ENCODE measurements around the gene GMPR2.

DNA sequence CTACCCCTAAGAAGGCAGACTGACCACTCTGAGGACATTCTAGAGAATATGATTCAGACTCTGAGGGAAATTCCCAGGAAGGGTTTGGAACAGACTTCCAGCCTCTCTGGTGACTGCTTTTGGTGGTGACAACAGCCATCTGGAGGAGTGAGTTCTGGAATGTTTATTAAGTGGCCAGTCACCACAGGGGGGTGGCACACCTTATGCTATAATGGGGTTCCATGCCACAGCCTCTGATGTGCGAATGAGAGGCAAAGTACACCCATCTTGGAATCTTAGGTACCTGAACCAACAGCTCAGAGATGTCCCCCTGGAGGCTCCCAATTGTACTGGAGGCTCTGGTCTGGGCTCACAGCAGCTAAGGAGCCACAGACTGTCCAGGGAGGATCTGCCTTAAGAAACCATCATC is 19.2 kb downstream of the GMPR2 start:
- TF ChIP-seq, protein P1, sequence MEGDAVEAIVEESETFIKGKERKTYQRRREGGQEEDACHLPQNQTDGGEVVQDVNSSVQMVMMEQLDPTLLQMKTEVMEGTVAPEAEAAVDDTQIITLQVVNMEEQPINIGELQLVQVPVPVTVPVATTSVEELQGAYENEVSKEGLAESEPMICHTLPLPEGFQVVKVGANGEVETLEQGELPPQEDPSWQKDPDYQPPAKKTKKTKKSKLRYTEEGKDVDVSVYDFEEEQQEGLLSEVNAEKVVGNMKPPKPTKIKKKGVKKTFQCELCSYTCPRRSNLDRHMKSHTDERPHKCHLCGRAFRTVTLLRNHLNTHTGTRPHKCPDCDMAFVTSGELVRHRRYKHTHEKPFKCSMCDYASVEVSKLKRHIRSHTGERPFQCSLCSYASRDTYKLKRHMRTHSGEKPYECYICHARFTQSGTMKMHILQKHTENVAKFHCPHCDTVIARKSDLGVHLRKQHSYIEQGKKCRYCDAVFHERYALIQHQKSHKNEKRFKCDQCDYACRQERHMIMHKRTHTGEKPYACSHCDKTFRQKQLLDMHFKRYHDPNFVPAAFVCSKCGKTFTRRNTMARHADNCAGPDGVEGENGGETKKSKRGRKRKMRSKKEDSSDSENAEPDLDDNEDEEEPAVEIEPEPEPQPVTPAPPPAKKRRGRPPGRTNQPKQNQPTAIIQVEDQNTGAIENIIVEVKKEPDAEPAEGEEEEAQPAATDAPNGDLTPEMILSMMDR (IDR thresholded peaks at IDR 0.05), result no peak
- TF ChIP-seq POLR2A (IDR thresholded peaks at IDR 0.05), result no peak

All from testis (tissue), 2 donors.